GM21381 (cell line): ENCODE measurements around the gene SLC51B.
"Not testable (repeated sequence)": the region's sequence is repeated elsewhere in the genome, so short reads cannot be mapped to it uniquely, and the experiment has no call there.

Experiments
- ATAC-seq: cut with Tn5 transposase; IDR thresholded peaks from one replicate; pipeline ENCODE4 v1.9.1; 2021; ENCODE audit warnings: mild to moderate bottlenecking, moderate library complexity; ENCODE audit not compliant: unreplicated experiment

SLC51B gene

DNA sequence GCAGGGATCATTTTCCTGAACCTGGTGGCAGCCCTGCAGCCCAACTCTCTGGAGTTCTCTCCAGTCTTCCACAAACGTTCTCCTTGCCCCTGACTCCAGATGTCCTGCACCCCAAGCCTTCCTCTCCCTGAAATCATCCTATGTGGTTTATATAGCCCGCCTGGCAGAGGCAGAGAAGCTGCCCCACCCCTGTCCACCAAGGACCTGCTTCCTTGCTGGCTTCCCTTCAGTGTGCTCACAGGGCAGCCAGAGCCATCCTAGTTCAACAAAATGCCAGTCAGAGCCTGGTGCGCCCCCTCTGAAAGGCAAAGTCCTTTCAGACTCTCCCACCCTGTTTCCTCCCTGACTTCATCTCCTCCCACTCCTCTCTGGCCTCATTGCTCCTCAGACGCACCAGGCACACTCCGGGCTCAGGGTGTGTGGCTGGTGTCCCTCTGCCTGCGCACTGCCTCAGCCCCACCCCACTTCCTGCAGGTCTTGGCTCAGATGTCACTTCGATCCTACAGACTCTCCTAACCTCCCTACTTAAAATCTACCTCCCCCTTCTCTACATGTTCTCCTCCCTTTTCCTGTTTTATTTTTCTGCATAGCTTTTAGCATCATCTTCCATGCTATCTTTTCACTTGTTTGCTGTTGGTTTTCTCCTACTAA lies 37.2 kb downstream of the SLC51B start:
- ATAC-seq = no peak

DNA sequence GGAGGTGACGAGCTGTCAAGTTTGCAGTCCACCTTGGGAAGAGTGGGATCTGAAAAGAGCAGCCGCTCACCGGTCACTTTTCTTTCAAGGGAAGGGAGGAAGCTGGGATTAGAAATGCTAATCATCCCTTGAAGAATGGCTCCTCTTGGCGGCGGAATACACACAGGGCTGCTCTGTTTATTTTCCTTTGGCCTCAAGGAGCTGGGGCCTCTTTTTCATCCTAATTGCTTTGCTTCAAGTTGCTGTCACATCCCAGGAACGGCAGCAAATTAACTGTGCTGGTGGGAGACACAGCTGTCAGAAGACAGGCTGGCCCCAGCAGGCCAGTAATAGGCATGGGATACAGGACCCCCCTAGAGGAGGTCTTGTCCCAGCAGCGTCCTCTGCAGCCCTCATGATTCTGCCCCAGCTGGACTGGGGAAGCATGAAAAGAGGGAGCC lies 38.1 kb downstream of the SLC51B start:
- no peak for ATAC-seq

DNA sequence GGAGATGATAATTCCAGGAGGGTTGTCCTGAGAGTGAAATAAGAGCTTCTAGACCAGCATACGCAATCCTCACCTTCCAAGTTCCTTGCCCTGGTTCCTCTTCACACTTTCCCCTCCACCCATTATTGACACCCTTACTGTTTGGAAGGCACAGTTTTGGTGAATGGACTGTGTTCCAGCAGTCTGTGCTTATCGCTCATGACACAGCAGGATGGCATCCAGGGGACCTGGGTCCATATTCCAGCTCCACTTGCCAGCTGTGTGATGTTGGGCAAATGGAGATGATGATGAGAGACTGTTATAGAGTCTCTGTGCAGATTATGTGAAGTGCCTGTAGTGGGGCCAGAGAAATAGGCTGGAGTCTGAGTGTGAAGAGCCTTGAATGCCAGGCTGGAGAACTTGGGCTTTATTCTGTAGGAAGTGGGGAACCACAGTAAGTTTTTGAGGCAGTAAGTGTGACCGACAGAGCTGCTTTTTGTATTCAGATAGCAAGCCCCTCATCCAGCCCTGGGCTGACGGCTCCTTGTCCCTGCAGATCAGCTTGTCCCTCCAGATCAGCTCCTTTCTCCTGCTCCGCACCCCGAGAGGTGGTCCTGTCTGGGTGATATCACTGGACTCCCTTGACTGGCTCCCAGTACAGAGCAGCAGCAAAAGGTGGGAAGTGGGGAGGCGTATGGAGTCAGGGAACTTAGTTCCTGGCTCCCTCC lies 39.5 kb downstream of the SLC51B start:
- no peak for ATAC-seq

DNA sequence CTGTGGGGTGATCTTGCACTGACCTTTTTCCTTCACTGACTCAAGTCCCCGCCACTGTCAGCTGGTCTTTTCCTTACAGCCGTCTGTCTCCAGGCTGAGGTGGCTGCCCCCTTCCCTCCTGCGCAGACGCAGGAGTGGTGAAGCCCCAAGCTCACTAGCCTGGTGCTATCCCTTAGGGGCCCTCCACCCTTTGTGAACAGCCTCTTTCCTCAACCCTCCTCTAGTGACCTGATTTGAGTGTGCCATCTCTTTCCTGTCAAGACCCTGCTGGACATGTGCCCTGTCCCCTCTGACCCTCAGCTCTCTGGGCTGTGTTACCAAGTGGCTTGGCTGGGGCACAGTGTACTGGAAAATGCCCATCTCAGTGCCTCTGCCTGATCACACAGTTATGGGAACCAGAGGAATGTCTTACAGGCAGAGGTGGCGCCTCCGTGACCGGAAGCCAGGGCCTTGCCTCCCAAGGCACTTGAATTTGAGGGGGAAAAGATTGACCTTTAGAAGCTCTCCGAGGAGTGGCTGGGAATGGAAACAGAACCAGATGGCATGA lies 40.1 kb downstream of the SLC51B start:
- ATAC-seq = no peak

DNA sequence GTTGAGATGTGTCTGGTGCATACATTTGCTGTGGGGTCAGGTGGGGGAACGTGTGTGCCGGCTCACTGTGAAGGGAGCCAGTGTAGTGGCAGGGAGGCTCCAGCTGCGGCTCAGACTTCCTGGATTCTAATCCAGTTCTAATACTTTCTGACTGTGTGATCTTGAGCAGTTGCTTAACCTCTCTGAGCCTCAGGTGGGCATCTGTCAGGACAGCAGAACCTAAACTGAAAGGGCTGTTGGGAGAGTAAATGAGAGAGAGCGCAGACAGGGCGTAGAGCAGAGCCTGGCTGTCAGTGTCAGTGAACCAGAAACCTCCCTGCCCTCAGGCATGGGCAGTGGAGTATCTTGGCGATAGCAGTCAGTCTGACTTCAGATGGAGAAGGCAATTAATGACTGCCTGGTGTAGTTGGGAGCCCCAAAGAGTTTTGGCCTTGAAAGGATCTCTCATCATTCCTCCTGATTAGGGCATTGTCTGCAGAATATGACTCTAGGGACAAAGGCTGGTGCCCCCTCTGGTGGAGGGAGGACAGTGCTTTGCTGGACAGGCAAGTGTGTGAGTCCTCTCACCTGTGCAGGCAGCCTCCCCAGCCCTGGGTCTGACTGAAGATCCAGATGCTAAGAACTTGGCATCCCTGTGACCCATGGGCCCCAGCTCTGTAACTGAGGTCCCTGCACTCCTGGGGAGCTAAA lies 40.9 kb downstream of the SLC51B start:
- ATAC-seq = no peak

DNA sequence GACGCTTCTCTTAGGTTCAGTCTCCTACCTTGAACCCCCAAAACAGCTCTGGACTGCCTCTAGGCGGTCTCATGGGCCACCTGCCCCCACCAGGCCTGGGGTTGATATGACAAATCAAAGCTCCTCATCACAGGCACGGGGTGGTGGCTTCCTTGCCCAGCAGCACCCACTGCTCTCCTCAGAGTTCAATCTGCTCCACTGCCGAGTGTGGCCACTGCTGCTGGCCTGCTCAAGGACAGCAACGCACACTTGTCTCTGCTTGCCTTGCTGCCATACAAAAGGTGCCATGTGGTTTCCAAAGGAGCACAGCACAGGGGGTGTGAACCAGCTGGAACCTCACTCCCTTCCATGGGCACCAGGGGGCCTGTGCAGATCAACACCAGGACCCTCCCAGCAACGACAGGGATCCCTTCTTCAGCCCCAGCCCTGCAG lies 41.5 kb downstream of the SLC51B start:
- no peak for ATAC-seq

DNA sequence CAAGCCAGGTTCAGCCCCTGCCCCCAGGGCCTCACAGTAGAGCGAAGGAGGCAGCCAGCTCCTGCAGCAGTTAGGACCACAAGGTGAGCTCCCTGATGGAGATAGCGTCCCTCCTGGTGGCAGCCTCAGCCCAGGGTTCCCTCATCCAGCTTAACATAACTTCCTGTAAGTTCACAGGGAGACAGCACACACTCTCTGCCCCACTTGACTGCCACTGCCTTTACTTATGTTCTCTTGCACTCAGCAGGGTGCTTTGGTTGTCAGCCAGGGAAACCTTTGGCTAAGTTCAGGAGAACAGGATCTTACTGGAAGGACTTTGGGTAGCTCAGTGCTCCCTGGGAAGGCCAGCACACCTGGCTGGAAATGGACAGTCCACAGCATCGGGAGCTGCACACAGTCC lies 42.2 kb downstream of the SLC51B start:
- no peak for ATAC-seq

DNA sequence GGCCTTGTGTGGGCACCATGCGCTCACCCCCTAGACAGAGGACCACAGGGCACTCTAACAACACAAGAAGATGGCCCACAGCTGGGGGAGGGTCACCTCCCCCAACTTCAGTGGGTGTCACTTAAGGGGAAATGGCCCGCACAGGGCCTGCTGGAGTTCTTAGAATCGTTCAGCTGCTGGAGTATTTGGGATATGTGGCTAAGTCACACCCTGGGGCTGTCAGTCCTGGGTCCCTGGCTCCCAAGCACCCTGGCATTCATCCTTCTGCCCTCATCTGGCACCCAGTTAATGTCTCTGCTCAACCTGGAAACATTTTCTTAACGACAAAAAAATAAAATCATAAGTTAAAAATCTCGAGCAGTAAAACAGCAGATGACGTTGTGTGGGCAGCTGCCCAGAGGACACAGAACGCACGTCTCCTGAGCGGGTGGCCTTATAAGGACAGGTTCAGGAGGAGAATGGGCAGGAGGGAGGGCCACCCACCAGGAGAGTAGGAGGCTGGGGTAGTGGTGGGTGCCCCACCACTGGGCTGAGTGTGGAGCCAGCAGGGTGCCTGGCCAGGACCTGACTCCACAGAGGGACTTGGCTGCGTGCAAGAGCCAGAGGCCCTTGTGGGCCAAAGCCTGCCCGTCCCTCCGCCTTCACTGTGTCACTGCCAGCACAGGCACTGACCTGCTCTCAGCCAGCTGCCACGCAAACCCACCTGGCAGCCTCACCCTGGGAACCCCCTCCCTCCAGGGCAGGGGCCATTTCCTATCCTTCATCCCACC lies 42.9 kb downstream of the SLC51B start:
- ATAC-seq = no peak

DNA sequence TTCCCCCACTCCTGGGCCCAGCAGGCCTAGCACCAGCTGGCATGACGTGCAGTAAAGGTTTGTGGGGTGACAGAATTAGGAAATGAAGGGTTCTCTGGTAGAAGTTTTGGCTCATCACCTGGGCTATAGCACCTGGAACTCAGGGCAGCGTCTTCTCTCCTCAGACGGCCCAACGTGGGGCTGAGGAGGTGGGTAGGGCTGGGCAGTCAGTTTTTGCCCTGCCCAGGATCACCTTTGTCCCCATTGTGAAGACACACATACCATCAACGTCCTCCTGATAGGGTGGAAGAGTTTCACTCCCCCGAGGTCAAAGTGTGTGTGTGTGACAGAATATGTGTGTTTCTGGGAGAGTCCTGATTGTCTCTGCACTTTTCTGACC lies 43.4 kb downstream of the SLC51B start:
- no peak for ATAC-seq

DNA sequence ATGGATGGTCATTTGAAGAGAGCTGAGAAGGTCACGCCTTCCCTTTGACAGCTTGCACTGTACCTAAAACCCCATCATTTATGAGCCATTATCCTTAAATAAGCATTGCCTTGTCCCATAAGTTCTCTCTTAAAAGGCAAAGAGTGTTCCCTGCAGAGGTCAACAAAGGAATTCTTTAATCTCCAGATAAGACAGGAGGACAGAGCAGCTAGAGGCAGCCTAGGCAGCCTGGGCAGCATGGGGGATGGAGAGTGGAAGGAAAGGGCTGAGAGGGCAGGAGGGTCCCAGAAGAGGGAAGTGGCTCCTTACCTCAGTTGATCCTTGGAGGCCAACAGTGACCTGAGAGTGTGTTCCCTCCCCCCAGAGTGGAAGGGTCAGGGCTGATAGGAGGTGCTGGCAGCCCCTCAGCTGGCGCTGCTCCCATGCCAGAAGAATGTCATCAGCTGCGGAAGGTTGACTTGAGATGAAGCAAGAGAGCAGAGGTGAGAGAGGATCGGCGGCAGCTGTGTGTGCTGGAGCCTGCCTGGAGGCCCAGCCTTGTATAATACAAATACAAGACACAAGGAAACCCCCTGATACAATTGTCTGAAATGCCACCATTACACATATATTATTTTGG lies 44.1 kb downstream of the SLC51B start:
- no peak for ATAC-seq

DNA sequence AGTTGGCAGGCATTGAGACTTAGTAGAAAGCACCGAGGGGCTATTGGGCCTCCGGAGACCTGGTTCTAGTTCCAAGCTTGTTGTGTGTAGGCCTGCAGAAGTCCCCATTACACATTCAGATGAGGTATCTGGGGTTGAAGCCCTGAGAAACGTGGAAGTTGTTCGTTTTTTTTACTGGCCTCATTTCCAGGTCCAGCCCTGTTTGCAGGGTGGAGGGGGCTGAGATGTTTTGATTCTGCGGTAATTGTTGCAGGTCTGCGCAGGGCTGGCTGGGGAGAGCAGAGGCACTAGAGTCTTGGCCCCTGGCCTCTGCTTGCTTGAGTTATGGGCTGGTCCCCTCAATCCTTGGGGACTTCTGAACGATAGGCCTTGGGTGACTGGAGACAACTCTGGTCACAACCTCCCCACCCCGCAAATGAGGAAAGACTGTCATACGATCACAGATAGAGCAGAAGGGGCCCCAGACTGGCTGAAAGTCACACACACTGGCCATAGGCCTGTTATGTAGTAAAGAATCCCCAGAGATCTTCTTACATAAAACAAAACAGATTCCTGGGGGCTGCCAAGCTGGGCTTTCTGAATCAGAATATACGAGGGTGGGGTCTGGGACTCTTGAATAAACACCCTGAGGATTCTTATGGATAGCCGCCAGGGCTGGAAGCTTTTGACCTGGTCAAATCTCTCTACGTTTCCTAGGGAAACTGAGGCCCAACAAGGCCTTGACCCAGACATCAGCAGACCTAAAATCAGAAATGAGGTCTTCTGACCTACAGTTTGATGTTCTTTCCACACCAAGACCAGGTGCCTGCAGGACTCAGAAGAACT lies 47.0 kb downstream of the SLC51B start:
- no peak for ATAC-seq

DNA sequence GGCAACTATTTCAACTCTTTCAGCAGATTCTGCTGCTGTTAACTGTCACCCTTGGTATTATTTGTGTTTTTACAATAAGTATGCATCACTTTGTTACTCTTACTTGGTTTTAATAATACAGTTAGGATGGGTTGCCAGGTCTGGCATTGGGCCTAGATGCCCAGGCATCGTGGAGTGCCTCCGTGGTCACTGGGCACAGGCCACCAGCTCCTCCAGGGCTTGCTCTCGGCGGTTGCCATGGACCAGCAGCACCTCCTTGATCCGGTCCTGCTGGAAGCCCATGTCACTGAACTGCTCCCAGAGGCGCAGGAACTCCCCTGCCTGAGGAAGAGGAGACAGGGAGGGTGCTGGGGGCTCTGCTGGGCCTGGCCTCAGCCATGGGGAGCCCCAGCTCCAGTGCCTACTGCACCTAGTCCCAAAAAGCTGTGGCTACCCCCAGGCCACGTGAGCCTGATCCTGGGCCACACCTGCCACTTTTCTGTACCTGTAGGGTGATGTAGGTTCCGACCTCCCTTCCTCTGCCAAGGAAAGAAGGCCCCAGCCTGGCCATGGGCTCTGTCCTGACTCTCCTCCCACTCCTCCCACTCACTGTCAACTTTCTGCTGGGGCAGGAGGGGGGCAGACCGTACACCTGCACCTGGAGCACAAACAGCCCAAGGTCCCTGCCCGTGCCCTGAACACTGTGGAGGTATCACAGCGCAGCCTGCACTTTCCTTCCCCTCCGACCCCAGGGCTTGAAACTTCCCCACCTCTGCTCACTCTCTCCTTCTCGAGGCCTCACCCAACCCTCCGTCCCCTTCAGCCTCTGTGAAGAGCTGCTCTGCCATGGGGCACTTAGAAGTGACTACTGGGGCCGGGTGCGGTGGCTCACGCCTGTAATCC lies 48.0 kb downstream of the SLC51B start:
- no peak for ATAC-seq

DNA sequence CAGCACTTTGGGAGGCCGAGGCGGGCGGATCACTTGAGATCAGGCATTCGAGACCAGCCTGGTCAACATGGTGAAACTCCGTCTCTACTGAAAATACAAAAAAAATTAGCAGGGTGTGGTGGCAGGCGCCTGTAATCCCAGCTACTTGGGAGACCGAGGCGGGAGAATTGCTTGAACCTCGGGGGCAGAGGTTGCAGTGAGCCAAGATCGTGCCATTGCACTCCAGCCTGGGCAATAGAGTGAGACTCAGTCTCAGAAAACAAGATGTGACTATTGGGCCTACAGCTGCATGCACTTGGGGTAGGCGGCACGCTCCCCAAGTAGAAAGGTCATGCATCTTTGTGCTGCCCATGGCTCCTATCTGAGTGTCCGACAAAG lies 48.6 kb downstream of the SLC51B start:
- not testable (repeated sequence) for ATAC-seq

DNA sequence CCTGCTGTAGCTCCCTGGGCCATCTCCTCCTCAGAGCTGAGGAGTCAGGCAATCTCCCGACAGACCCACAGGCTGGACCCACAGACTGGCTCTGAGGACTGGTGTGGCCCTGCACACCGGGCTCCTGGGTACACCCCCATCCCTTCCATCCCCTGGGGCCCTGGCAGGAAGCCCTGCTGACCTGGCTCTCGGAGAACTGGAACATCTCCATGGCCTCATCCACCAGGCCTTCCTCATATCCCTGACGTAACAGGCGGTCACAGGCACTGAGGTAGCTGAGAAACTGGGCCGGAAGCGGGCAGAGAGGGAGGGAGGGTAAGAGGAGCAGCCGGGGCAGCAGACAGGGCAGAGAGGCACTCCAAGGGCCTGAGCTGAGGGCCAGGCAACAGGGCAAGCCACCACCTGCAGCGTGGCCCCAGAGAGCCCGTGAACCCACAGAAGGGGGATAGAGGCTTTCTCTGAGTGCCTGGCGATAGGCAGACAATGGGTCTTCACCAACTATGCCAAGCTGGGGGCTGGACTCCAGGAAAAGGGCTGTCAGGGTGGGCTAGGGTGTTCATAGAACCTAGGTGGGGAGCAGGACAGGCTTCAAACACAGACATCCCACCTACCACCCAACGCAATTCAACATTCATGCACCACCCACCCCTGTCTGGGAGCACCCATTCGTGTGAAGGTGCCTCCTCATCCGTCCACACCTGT lies 49.3 kb downstream of the SLC51B start:
- no peak for ATAC-seq

DNA sequence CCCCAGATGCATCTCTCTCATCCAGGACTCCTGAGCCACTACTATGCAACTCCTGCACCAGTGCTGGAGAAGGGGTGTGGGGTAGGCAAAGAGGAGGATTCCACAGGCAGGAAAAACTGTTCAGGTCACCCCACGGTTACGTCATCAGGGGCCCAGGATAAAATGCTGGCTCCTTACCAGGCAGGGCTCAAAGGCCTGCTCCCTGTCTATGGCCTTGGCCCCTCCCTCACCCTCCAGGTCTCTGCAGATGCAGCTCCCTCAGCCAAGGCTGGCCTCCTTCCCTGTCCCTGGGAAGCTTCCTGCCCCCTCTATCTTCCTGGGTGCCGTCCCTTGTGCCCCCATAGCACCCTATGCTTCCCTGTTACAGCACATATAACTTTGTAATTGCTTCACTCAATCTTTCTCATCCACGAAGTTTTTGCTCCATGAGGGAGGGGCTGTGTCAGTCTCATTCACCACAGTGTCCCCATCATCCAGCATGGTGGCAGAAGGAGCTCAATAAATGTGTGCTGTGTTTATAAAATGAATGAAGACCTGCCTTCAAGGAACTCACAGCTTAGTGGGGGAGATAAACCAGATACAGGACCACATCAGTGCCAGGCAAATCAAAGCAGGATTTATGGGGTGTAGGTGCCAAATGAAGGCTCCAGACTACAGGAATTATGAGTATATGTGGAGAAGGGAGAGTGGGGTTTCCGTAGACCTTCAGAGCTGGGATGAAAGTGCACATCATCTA lies 50.0 kb downstream of the SLC51B start:
- ATAC-seq = no peak

DNA sequence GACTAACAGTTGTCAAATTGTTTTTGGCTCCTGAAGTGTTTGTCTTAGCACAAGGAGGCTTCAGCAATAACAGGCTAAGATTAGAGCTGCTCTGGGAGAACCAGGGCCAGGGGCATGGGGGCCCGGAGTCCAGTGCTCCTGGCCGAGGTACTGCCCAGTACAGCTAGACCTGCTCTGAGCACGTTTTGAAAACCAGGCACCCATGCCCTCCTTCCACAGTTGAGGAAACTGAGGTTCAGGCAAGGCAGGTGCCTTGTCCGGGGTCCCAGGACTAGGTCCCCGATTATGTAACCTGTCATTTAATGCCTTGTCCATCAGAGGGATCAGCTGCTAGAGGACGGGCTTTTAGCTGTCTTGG lies 50.5 kb downstream of the SLC51B start:
- no peak for ATAC-seq

DNA sequence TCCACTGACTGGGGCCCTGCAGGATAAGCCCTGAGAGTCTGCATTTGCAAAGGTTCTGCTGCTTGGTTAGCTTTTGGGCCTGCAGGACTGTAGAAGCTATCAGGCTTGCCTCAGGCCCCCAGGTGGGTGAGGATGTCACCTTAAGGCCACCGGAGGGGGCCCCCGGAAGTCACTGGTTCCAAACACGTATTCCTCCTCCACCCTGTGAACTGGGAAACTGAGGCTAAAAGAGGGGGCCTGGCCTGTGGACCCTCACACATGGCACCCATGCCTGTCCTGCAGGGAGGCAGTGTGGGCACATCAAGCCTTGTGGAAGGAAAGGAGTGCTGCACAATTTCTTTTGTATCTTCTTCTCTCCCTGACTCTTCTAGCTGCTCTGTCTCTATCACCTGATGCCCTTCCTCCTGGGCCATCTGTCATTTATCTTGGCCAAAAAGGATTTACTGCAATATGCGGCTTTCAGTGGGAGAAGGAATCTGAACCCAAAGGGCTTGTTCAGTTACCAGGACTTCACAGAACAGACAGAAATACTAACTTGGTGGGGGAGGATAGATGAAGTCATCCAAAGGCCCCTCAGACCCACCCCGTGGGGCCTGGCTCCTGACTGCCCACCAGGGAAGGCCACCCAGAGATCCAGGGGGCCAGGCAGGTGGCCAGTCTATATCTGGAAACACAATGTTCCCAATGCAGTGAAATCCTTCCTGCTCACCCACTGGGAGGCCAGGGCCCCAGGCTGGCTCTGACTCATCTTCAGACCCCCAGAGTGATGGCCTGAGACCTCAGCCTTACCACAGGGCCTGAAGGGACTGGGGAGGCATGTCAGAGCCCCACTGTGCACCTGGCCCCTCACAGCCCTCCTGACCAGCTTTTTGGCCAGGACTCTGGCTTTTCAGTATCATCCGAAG lies 51.5 kb downstream of the SLC51B start:
- no peak for ATAC-seq
